Measurements from ENCODE around the gene RAB2B. TPM values are rescaled to one million over a fixed set of nuclear protein-coding genes. Genes with fewer than 3 reads are reported as not detected.

Gene RAB2B
- total RNA-seq, 4 donors from 2014 or later, result 6.3 to 20.4 (median 11.4) TPM

DNA sequence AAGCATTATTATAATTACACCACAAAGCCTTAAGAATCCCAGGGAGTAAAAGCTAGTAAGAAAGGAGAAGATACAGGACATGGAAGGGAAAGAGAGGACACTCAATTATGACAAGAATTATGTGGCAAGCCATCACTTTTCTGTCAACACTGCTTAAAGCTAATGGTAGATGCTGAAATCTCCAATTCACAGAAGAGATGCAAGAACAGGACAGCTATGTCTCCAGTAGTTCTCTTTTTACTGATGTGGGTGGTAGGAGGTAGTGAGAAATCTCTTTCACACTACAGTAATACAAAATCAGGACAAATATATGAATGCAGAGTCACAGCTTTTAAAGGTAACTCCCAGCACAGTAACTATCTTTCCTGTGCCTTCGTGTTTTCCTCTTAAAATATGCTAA, 50.1 kb downstream of the RAB2B start:
- H3K4me1 ChIP-seq, result no peaks in the 10 kb centered on the region
- intact Hi-C loops (cut with DNase I), result no loop called here
- TF ChIP-seq, protein P1, sequence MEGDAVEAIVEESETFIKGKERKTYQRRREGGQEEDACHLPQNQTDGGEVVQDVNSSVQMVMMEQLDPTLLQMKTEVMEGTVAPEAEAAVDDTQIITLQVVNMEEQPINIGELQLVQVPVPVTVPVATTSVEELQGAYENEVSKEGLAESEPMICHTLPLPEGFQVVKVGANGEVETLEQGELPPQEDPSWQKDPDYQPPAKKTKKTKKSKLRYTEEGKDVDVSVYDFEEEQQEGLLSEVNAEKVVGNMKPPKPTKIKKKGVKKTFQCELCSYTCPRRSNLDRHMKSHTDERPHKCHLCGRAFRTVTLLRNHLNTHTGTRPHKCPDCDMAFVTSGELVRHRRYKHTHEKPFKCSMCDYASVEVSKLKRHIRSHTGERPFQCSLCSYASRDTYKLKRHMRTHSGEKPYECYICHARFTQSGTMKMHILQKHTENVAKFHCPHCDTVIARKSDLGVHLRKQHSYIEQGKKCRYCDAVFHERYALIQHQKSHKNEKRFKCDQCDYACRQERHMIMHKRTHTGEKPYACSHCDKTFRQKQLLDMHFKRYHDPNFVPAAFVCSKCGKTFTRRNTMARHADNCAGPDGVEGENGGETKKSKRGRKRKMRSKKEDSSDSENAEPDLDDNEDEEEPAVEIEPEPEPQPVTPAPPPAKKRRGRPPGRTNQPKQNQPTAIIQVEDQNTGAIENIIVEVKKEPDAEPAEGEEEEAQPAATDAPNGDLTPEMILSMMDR (IDR thresholded peaks at IDR 0.05), result no peak
- no peak for TF ChIP-seq POLR2A (IDR thresholded peaks at IDR 0.05)
- no peak overlapping the region for H3K27ac ChIP-seq
- no peaks in the 10 kb centered on the region for H3K9me3 ChIP-seq
- peaks cover 37 to 100% (median 44%) of the 10 kb centered on the region in 3 donors for H3K36me3 ChIP-seq
- WGBS, 2 donors, result 78 to 87% methylated on average over 1 of the region's 1 CpG
- no peak for DNase-seq
- H3K4me3 ChIP-seq, result no peak overlapping the region
- no peaks in the 10 kb centered on the region for H3K27me3 ChIP-seq

DNA sequence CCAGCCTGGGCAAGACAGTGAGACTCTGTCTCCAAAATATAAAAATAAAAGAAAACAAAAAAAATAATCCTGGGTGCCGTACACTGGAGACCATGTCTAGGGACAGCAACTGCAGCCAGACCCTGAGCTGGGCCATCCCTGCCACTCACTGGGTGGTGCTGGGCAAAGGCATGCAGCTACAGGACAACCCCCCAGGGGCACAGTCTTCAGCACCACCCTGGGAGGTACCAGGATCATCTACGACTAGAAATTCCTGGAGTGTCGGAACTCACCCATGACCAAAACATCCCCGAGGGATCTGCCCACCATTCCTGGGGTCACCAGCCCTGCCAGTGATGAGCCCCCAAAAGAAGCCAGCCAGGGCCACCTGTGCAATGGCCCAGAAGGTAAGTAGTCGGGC, 57.2 kb downstream of the RAB2B start:
- 85 to 95% methylated on average over 3 to 4 of the region's 5 CpGs for WGBS, 2 donors
- no peaks in the 10 kb centered on the region for H3K9me3 ChIP-seq
- TF ChIP-seq POLR2A (IDR thresholded peaks at IDR 0.05), result no peak
- TF ChIP-seq, protein P1 (IDR thresholded peaks at IDR 0.05), result no peak

DNA sequence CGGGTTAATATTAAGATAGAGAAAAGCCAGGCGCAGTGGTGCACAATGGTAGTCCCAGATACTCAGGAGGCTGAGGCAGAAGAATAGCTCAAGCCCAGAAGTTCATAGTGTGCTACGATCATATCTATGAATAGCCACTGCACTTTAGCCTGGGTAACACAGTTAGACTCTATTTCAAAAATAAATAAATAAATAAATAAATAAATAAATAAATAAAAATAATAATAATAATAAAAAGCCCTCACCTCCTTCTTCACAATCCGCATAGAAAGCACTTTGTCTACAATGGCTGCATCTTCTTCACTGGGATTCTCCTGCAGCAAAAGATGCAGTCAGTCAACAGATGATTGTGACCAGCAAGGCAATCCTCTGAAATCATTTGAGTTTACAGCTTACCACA, 61.4 kb downstream of the RAB2B start:
- Histone ChIP-seq H3K27ac (no peak overlapping the region), H3K4me3 (no peak overlapping the region), H3K4me1 (no peaks in the 10 kb centered on the region), H3K27me3 (no peaks in the 10 kb centered on the region), H3K9me3 (no peaks in the 10 kb centered on the region), H3K36me3 (peaks cover 10 to 100% (median 39%) of the 10 kb centered on the region in 3 donors)
- 85 to 94% methylated on average over 4 of the region's 4 CpGs for WGBS, 2 donors
- no peak for TF ChIP-seq POLR2A (IDR thresholded peaks at IDR 0.05)
- TF ChIP-seq, protein P1 (IDR thresholded peaks at IDR 0.05), result no peak
- no peak for DNase-seq
- intact Hi-C loops (cut with DNase I), result no loop called here

More for the DNA sequence above, 57.2 kb downstream of the RAB2B start:
- Histone ChIP-seq H3K36me3 (peaks cover 12 to 100% (median 36%) of the 10 kb centered on the region in 3 donors), H3K27me3 (no peaks in the 10 kb centered on the region), H3K4me3 (no peak overlapping the region), H3K4me1 (no peaks in the 10 kb centered on the region), H3K27ac (no peak overlapping the region)
- no peak for DNase-seq
- intact Hi-C loops (cut with DNase I), result no loop called here

DNA sequence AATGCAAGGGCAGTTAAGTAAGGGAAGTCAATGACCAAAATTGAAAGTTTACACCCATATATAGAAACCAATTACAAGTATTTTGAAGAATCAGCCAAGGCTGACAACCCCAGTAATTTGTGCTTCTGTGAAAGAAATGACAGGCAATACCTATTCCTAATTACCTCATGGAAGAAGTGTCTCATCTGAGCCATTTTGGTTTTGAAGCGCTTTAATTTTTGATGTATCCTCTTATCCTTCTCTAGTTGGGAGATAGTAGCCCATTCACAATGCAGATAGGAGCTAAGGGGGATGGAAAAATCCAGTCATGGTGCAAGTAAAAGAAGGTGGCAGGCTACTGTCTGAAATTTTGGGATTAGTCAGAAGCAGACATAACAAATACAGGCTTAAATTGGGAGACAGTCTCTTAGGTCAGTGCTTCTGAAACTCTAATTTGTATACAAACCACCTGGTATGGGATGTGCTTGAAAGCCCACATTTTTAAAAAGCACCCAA, 62.6 kb downstream of the RAB2B start:
- 90 to 93% methylated on average over 1 of the region's 1 CpG for WGBS, 2 donors
- TF ChIP-seq, protein P1 (IDR thresholded peaks at IDR 0.05), result no peak

More for the DNA sequence above, 62.6 kb downstream of the RAB2B start:
- no peak overlapping the region for H3K27ac ChIP-seq
- no peak overlapping the region for H3K4me3 ChIP-seq
- no peak for DNase-seq
- H3K36me3 ChIP-seq, result peaks cover 10 to 100% (median 39%) of the 10 kb centered on the region in 3 donors
- H3K9me3 ChIP-seq, result no peaks in the 10 kb centered on the region
- intact Hi-C loops (cut with DNase I), result no loop called here
- H3K4me1 ChIP-seq, result no peaks in the 10 kb centered on the region
- H3K27me3 ChIP-seq, result no peaks in the 10 kb centered on the region

Small RNA genes within 50 kb of the gene (small RNA-seq; reads per million reads assigned to genes)
- 0 reads per million in 4 donors for gene RN7SL650P

Other genes with a start within 250 kb of the RAB2B start
- 100 to 1,000 TPM; 252 to 651 (median 476) TPM for gene HNRNPC, start 207.5 kb downstream of the RAB2B start, total RNA-seq
- not detected for gene RPGRIP1, start 196.9 kb downstream of the RAB2B start, total RNA-seq
- gene SUPT16H, start 92.9 kb downstream of the RAB2B start, total RNA-seq, result 10 to 100 TPM; 24.8 to 67.7 (median 47.8) TPM
- gene CHD8, start 20.8 kb downstream of the RAB2B start, total RNA-seq, result 10 to 100 TPM; 43.8 to 51.9 (median 47.6) TPM
- 10 to 100 TPM; 36.2 to 51.3 (median 48.4) TPM for gene TOX4, start 236 bp upstream of the RAB2B start, total RNA-seq
- 10 to 100 TPM; 26.0 to 65.0 (median 33.7) TPM for gene METTL3, start 34.4 kb upstream of the RAB2B start, total RNA-seq
- 1 to 10 TPM in 3 of 4 donors, under 1 TPM in 1; 0.83 to 5.1 (median 1.9) TPM for gene SALL2, start 49.4 kb upstream of the RAB2B start, total RNA-seq
- not detected for gene OR10G3, start 103.1 kb upstream of the RAB2B start, total RNA-seq
- gene OR10G2, start 158.0 kb upstream of the RAB2B start, total RNA-seq, result not detected
- gene OR4E2, start 176.9 kb upstream of the RAB2B start, total RNA-seq, result not detected
- not detected for gene OR4E1, start 196.9 kb upstream of the RAB2B start, total RNA-seq